Transverse colon (tissue), 4 donors: ENCODE data around the gene PRXL2C. TPM values are rescaled to one million over a fixed set of nuclear protein-coding genes. Genes with fewer than 3 reads are reported as not detected.
"Not testable (repeated sequence)": the region's sequence is repeated elsewhere in the genome, so short reads cannot be mapped to it uniquely, and the experiment has no call there.

Experiments
- DNase-seq: peaks from one replicate; pipeline ENCODE4 v3.0.0-alpha.2; 2019
- H3K27ac ChIP-seq, 4 donors: fragments of 200-600 bp; sonication (generic); 2 replicates each; pipeline ENCODE4 v1.5.1; 2016 to 2018; ENCODE audit warnings: inconsistent platforms in 4 of 4
- H3K27me3 ChIP-seq: fragments of 200-600 bp; sonication (generic); 2 replicates; pipeline ENCODE4 v1.5.1; 2017; ENCODE audit warnings: inconsistent platforms
- H3K36me3 ChIP-seq, 4 donors: fragments of 200-600 bp; sonication (generic); 2 replicates each; pipeline ENCODE4 v1.5.1; 2017 to 2019; ENCODE audit warnings: inconsistent platforms in 4 of 4
- H3K4me1 ChIP-seq, 4 donors: fragments of 200-600 bp; sonication (generic); 2 replicates each; pipeline ENCODE4 v1.5.1; 2017 to 2020; ENCODE audit warnings: inconsistent platforms in 4 of 4
- H3K4me3 ChIP-seq, 4 donors: fragments of 200-600 bp; sonication (generic); 1 replicate in 1 of 4; 2 replicates in 3 of 4; pipeline versions ENCODE4 v1.5.1 to v1.6.1; 2017 to 2019; ENCODE audit warnings: inconsistent platforms in 4 of 4
- H3K9me3 ChIP-seq, 2 donors: fragments of 200-600 bp; sonication (generic); 2 replicates each; pipeline ENCODE4 v1.5.1; 2017 to 2019; ENCODE audit warnings: inconsistent platforms in 2 of 2
- CTCF ChIP-seq, 5 experiments: fragments of 200-600 bp in 3 of 5; fragments of 450-650 bp in 2 of 5; sonication (generic) in 3 of 5; IDR thresholded peaks; 1 replicate in 2 of 5; 2 replicates in 3 of 5; pipeline ENCODE4 v1.5.1; 2016 to 2017; ENCODE audit warnings: antibody characterized with exemption in 5 of 5, inconsistent platforms in 3 of 5, mild to moderate bottlenecking in 2 of 5, moderate library complexity in 1 of 5
- EP300 ChIP-seq: sonication (generic); formaldehyde crosslinking; IDR thresholded peaks from one replicate; pipeline ENCODE4 v1.6.1; 2017; ENCODE audit warnings: antibody characterized with exemption, low read depth
- POLR2A ChIP-seq: fragments of 450-650 bp; IDR thresholded peaks from one replicate; pipeline ENCODE4 v1.6.1; 2016; ENCODE audit warnings: antibody characterized with exemption, mild to moderate bottlenecking, moderate library complexity
- POLR2AphosphoS5 ChIP-seq, 3 donors: sonication (generic); formaldehyde crosslinking; IDR thresholded peaks; one replicate each; pipeline ENCODE4 v1.6.1; 2016; ENCODE audit warnings: antibody characterized with exemption in 3 of 3
- WGBS, 2 donors: methylation state at CpG; one replicate each; pipeline ENCODE4 v1.1.5; 2018; ENCODE audit warnings: low coverage in 1 of 2; 5-methylcytosine and 5-hydroxymethylcytosine counted together
- in situ Hi-C, 4 donors: fragments of 200-750 bp; cut with MboI; loops; one replicate each; pipeline versions ENCODE4 v1.15.0 to v1.15.1; 2017; ENCODE audit warnings: low sequenced_read_pairs in 3 of 4, low pct_ligation_motif_present in 1 of 4, low pct_unique_long_range_greater_than_20kb in 1 of 4
- intact Hi-C: fragments of 100-400 bp; cut with DNase I; formaldehyde crosslinking; loops from one replicate; pipeline ENCODE4 v1.15.1; 2023; ENCODE audit warnings: low total_unique reads
- total RNA-seq, 4 donors: library from RNA; depleted of rRNA; stranded (reverse); fragments of >200 nt; gene quantifications; one replicate each; pipeline ENCODE4 v1.1.0, GENCODE V29; 2016

Gene PRXL2C
- total RNA-seq, 4 donors from 2014 or later: 2.6 to 7.0 (median 3.6) TPM

- no peaks in the 10 kb centered on the region for H3K4me1 ChIP-seq
- no peak for DNase-seq
- no peaks in the 10 kb centered on the region for H3K36me3 ChIP-seq
- H3K9me3 ChIP-seq: no peaks in the 10 kb centered on the region
- TF ChIP-seq CTCF (IDR thresholded peaks at IDR 0.05) (no peak), POLR2AphosphoS5 (IDR thresholded peaks at IDR 0.05) (no peak), POLR2A (no peak), EP300 (no peak)
- WGBS, 2 donors: 93% methylated on average over 1 of the region's 1 CpG; no CpG with 5 or more reads in 1 of the 2 donors
- no peak overlapping the region for H3K4me3 ChIP-seq
- intact Hi-C loops (no loop called here), in situ Hi-C loops (no loop called here)
- H3K27me3 ChIP-seq: peaks cover 8% of the 10 kb centered on the region
- no peak overlapping the region for H3K27ac ChIP-seq
These were observed 18.7 kb downstream of the PRXL2C start for GRCh38 chr9:96636368-96636767.

- intact Hi-C loops, in situ Hi-C loops, H3K27ac ChIP-seq: not testable (repeated sequence)
These were observed 21.5 kb downstream of the PRXL2C start for GRCh38 chr9:96633579-96633978.

GRCh38 chr9:96626912-96627311, 28.2 kb downstream of the PRXL2C start:
- H3K27me3 ChIP-seq: peaks cover 7% of the 10 kb centered on the region
- TF ChIP-seq CTCF (IDR thresholded peaks at IDR 0.05): no peak
- no peak for TF ChIP-seq POLR2A
- no peak for TF ChIP-seq POLR2AphosphoS5 (IDR thresholded peaks at IDR 0.05)
- no peak for TF ChIP-seq EP300
- H3K9me3 ChIP-seq: no peaks in the 10 kb centered on the region
- in situ Hi-C loops: loop anchor here in 1 of 4 donors (10.0 kb wide), 1 partner anchor 182 kb away; no protein-coding TSS in a partner anchor
- no peaks in the 10 kb centered on the region for H3K36me3 ChIP-seq
- no peak overlapping the region for H3K4me3 ChIP-seq
- no peak for DNase-seq
- H3K27ac ChIP-seq: no peak overlapping the region
- no peaks in the 10 kb centered on the region for H3K4me1 ChIP-seq
- intact Hi-C loops: no loop called here
- WGBS, 2 donors: 80 to 83% methylated on average over 6 of the region's 6 CpGs

More at GRCh38 chr9:96633579-96633978, 21.5 kb downstream of the PRXL2C start:
- not testable (repeated sequence) for H3K36me3 ChIP-seq, H3K9me3 ChIP-seq, DNase-seq, H3K27me3 ChIP-seq, H3K4me3 ChIP-seq, H3K4me1 ChIP-seq
- WGBS, 2 donors: 91% methylated on average over 8 of the region's 8 CpGs; no CpG with 5 or more reads in 1 of the 2 donors

- H3K27me3 ChIP-seq: peaks cover 13% of the 10 kb centered on the region
- H3K27ac ChIP-seq: no peak overlapping the region
- H3K4me1 ChIP-seq: peaks cover 0 to 14% (median 9%) of the 10 kb centered on the region in 4 donors
- DNase-seq: no peak
- no peak overlapping the region for H3K4me3 ChIP-seq
- H3K9me3 ChIP-seq: no peaks in the 10 kb centered on the region
- in situ Hi-C loops (loop anchor here in 1 of 4 donors (10.0 kb wide), 1 partner anchor 177 kb away; no protein-coding TSS in a partner anchor), intact Hi-C loops (no loop called here)
- WGBS, 2 donors: 72 to 76% methylated on average over 4 of the region's 4 CpGs
- TF ChIP-seq POLR2A: no peak
- no peak for TF ChIP-seq POLR2AphosphoS5 (IDR thresholded peaks at IDR 0.05)
- no peak for TF ChIP-seq CTCF (IDR thresholded peaks at IDR 0.05)
- no peak for TF ChIP-seq EP300
- H3K36me3 ChIP-seq: no peaks in the 10 kb centered on the region
These were observed 33.5 kb downstream of the PRXL2C start for GRCh38 chr9:96621618-96622017.

GRCh38 chr9:96620832-96621269, 34.3 kb downstream of the PRXL2C start:
- 70 to 81% methylated on average over 5 to 7 of the region's 7 CpGs for WGBS, 2 donors
- no peaks in the 10 kb centered on the region for H3K9me3 ChIP-seq
- H3K27ac ChIP-seq: no peak overlapping the region
- H3K4me1 ChIP-seq: peaks cover 0 to 14% (median 9%) of the 10 kb centered on the region in 4 donors
- TF ChIP-seq CTCF (IDR thresholded peaks at IDR 0.05): no peak
- DNase-seq: no peak
- peaks cover 13% of the 10 kb centered on the region for H3K27me3 ChIP-seq
- no peak overlapping the region for H3K4me3 ChIP-seq
- in situ Hi-C loops: loop anchor here in 1 of 4 donors (10.0 kb wide), 1 partner anchor 176 kb away; no protein-coding TSS in a partner anchor
- no peaks in the 10 kb centered on the region for H3K36me3 ChIP-seq
- intact Hi-C loops: no loop called here
